ENCODE data around the gene COX19.

COX19 gene

DNA sequence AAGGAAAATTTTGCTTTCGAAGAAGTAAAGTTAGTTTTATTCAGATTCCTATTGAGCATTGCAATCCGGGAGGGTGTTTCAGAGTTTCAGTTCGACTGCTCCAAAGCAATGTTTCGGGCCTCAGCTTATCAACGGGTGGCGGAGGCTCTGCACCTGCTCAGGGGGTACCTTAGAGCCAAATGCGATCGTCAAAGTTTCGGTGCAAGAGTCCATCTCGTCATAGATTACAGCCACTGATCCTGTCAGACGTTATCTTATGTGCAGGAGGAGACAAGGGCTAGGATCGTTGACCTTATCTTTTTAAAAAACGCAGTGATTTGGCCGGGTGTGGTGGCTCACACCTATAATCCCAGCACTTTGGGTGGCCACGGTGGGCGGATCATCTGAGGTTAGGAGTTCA, 3.8 kb upstream of the COX19 start:
- no peak for DNase-seq (ENCODE audit: low read depth in 2 of 3, low spot score in 1 of 3)

GRCh38 chr7:978416-979091, 3.2 kb upstream of the COX19 start:
- DNase-seq (ENCODE audit: low read depth in 2 of 3, low spot score in 1 of 3): no peak

- DNase-seq (ENCODE audit: low read depth in 2 of 3, low spot score in 1 of 3): no peak
Observed at GRCh38 chr7:978049-978346, 2.6 kb upstream of the COX19 start.

DNA sequence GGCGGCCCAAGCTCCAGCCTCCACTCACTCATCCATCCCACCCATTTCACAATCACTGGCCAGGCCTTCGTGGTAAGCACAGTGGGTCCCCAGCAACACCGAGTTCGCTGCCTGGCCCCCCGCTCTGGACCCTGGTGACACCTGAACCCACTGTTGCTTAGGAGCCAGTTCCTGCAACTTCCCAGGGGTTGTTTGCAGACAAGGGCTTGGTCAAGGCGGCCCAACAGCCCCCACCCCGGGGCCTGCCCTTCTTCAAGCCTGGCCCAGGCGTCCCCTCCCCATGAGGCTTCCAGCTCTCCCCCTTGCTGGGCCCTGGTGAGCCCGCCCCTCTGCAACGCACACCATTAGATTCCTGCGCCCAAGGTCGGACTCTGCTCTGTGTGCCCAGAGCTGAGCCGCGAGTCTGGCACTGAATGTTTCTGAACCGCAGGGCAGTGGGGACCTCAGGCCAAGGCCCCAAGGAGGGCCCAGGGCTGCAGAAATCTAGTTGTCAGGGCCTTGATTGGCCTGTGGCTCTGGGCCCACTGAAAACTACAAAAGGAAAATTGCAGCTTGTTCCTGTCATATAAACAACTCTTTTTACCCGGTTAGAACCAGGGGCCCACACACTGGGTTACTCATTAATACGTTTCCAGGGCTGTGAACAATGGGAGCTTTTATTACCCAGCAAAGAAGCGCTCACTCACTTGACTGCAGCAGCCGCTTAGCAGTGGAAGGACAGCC, 2.1 kb upstream of the COX19 start:
- no peak for DNase-seq (ENCODE audit: low read depth in 2 of 3, low spot score in 1 of 3)

GRCh38 chr7:976901-977325, 1.6 kb upstream of the COX19 start:
- DNase-seq (ENCODE audit: low read depth in 2 of 3, low spot score in 1 of 3): no peak

DNA sequence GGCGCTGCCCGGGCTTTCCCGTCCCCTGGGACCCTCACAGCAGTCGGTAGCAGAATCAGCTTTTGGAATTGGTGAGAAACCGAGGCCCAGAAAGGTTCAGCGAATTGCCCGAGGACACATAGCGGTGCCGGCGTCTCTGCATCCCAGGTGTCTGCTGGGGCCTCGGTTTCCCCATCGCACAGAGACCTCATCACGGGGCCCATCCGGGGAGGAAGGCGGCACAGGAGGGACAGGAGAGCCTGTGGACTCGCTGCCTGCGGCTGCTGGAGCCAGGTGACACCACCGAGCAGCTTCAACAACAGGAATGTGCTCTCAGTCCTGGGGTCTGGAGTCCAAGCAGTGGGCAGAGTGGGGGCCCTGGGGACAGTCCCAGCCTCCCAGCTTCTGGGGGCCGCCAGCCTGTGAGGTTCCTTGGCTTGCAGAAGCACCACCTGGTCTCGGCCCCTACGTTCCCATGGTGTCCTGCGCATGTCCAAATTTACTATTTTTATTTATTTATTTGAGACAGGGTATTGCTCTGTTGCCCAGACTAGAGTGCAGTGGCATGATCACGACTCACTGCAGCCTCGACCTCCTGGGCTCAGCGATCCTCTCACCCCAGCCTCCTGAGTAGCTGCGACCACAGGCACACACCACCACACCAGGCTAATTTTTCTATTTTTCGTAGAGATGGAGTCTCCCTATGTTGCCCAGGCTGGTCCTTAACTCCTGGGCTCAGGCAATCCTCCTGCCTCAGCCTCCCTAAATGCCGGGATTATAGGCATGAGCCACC, 539 bp upstream of the COX19 start:
- DNase-seq (ENCODE audit: low read depth in 2 of 3, low spot score in 1 of 3): no peak

GRCh38 chr7:974172-974571, 1.2 kb downstream of the COX19 start:
- no peak for DNase-seq (ENCODE audit: low read depth in 2 of 3, low spot score in 1 of 3)

- no peak for DNase-seq (ENCODE audit: low read depth in 2 of 3, low spot score in 1 of 3)
Observed at GRCh38 chr7:973312-973711, 2.0 kb downstream of the COX19 start.

DNA sequence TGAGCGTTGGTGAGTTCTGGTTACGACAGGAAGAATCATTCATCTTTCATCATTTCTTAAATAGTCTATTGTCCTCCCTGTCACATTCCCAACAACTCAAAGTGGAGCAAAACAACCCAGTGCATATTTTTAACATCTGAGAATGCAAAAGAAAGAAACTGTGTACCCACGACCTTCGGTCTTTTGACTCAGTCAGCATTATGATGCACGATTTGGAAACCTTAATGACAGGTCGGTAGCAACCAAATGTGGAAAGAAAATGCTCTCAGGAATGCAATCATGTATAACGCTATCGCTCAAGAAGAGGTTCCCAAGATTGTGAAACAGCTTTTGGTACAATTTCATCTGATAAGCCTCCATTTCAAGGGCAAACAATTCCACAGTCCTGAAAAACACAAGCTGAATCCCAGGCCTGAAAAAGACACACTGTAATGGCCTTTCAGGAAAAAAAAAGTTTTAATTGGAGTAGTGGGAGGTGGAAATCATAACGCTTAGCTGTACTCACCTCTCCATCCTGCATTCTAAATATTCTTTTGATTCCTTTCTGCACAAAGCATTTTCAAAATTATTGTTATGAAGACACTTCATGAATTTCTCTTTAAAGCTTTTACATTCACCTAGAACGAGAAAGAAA, 2.6 kb downstream of the COX19 start:
- no peak for DNase-seq (ENCODE audit: low read depth in 2 of 3, low spot score in 1 of 3)

- no peak for DNase-seq (ENCODE audit: low read depth in 2 of 3, low spot score in 1 of 3)
Observed at GRCh38 chr7:972110-972509, 3.2 kb downstream of the COX19 start.

- DNase-seq (ENCODE audit: low read depth in 2 of 3, low spot score in 1 of 3): no peak
Observed at GRCh38 chr7:970744-971143, 4.6 kb downstream of the COX19 start.

DNA sequence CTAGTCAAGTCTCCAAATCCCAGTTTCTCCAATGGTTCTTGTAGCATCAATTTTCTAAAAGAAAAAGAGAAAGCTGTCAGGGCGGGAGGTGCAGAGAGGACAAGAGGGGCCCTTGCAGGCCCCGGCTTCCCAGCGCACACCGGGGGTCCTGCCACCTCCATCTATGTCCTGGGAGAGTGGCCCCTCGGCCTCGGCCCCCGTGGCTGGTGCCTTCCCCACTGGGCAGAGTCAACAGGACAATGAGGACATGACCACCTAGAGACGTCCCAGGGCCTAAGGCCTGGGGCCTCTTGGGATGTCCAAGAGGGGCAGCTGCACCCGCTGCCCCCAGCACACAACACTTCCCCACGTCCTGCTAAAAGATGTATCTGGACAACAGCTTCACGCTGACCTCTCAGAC, 5.9 kb downstream of the COX19 start:
- no peak for DNase-seq (ENCODE audit: low read depth in 2 of 3, low spot score in 1 of 3)

DNA sequence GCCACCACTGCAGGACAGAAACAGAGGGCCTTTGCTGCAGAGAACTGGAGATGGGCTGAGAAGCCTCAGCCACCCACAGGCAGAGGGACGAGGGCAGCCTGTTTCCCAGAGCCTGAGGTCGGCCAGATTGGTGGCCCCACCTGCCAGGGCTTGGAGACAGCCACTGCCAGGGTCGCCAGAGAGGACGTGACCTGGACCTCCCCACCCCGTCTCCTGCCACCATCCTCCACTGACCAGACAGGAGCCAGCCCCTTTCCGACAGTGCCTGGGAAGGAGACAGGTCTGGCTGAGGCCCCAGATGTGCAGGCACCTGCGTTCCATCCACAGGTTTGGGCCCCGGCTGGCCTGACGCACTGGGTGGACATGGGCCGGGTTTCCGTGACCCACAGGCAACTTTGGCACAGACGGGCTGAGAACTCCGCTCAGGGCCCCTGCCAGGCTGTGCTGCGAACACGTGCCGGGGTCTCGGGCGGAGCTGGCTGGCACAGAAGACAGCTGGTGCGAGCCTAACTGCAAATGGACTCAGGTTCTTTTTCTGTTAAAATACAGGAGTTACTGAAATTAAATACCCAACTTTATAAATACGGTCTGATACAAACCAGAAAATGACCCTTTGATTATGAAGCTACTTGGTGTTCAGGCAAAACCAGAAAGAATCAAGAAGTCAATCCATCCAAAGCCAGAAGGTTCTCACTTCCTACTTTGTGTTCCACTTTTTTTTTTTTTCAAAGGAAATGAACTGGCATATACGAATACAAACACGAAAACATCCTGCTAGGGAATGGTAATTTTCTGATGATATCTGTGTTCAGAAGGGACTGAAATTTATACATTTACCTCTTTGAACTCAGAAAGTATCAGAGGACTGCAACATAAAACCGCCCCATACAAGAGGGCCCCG, 6.9 kb downstream of the COX19 start:
- DNase-seq (ENCODE audit: low read depth in 2 of 3, low spot score in 1 of 3): no peak

GRCh38 chr7:967361-968082, 7.8 kb downstream of the COX19 start:
- no peak for DNase-seq (ENCODE audit: low read depth in 2 of 3, low spot score in 1 of 3)

DNA sequence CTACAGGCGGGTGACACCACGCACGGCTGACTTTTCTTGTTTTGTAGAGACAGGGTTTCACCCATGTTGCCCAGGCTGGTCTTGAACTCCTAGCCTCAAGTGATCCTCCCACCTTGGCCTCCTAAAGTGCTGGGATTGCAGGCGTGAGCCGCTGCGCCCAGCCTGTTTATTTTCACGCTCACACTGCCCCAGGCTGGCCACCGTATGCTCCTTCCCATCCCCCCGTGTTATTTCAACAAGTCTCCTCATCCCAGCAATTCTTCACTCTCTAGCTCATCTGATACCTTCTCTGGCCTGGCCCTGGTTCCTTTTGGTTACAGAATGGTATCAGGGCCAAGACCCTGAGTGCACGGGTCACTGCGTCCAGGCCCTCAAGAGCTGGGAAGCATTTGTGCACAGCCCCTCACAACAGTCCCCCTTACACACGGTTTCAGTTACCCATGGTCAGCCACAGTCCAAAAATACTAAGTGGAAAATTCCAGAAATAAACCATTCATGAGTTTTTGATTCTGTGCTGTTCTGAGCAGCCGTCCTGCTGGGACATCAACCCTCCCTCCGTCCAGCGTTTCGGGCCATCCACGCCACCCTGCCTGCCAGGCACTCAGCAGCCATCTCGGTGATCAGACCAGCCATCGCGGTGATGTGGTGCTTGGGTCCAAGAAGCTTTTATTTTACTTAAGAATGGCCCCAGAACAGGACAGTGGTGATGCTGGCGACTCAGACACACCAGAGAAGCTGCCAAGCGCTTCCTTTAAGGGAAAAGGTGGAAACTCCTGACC, 8.9 kb downstream of the COX19 start:
- no peak for DNase-seq (ENCODE audit: low read depth in 2 of 3, low spot score in 1 of 3)

DNA sequence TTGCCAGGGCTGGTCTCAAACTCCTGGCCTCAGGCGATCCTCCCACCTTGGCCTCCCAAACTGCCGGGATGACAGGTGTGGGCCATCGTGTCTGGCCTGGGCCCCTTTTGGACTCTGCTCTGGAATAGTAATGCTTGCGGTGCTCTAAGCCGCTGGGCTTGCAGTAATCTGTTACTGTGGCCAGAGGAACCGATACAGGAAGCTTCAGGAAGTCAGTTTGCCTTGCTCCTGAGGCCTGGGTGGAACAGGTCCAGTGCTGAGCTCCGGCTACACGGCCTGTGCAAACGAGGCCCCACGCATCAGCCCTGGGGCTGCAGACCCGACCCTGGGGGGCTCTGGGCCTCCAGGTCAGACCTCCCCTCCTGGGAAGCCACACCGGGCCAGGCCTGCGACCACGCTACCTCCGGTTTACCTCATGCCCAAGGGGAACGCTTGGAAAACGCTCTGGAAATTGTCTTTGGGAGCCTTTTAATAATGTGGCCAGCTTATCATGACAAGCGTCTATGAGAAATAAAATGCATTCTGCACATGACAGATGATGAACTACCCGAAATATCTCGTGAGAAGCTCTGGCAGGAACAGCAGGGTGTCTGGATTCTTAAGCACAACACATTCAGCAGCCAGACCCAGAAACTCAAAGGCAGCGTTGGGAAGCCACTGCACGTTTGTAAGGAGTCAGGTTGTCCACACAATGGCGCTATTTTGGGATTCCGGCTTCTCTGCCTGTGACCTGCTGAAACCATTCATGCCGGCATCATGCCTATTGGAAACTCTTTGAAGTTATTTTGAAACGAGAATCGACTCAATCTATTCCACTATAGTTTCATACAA, 10.7 kb downstream of the COX19 start:
- no peak for DNase-seq (ENCODE audit: low read depth in 2 of 3, low spot score in 1 of 3)

DNA sequence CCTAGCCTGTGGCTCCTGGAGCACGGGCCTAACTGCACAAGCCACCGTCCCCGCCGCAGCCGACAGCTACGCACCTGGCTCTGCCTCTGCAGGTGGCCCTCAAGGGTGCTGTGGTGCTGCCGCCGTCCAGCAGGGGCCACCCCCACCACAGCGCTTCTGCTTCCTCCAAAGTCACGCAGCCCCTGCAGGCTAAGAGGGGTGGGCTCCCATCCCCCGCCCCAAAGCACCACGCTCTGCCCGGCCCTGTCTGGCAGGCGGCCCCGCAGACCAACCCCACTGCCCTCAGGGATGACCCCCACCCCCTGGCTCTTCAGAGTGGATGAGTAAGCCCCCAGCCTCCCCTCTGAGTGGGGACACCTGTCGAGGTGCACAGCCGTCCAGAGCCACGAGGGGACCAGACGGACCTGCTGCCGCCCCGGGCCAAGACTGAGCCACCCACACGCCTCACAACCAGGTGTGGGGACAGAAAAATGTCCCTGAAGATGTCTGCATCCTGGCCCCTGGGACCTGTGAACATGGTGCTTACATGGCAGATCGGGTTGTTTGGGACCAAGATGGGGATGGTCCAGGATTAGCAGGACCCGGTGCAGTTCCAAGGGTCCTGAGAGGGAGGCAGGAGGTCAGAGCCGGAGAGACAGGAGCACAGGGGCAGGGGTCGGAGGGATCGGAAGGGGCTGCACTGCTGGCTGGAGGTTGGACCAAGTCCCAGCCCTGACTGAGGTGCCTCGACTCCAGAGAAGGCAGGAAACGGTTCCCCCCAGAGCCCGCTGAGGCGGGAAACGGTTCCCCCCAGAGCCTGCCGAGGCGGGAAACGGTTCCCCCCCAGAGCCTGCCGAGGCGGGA, 11.9 kb downstream of the COX19 start:
- no peak for DNase-seq (ENCODE audit: low read depth in 2 of 3, low spot score in 1 of 3)

All from stimulated activated CD4-positive, alpha-beta T cell treated with anti-CD3 and anti-CD28 coated beads, Interleukin-12 subunit alpha, Interleukin-12 subunit beta, amount 100 ng/mL, for 48 hours (primary cell).